ENCODE data around the gene NOP14. TPM values are rescaled to one million over a fixed set of nuclear protein-coding genes. Genes with fewer than 3 reads are reported as not detected.
"Not testable (repeated sequence)": the region's sequence is repeated elsewhere in the genome, so short reads cannot be mapped to it uniquely, and the experiment has no call there.

Gene NOP14
- total RNA-seq, 1 donor from 2014 or later = 56.3 TPM

DNA sequence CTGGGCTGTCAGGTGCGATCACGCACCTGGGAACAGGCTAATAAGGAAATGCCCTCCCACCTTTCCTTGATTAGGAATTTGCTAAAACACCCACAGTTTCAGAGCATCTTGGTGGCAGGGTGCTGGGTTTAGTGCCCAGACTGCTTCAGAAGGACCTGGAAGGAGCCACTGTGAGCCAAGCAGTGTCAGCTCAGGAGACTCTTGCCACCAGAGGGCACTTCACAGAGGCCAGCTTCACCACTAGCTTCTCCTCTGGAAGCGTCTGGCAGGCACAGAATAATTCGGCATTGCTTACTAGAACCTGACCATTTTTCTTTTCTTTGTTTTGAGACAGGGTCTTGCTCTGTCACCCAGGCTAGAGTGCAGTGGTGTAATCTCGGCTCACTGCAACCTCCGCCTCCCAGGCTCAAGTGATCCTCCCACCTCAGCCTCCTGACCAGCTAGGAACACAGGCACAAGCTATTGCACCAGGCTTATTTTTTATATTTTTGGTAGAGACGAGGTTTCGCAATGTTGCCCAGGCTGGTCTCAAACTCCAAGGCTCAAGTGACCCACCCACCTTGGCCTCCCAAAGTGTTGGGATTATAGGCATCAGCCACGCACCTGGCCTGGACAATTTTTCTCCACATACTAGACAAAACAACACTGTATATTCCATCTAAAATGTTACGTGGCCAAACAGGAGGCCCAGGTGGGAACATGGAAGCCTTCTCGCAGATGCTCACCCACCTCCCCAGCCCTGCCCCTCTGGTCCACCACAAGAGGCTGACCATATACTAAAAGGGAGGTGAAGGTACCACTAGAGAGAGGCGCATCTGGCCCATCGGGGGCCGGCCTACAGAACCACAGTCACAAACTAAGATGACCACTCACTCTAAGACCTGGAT is 14.1 kb downstream of the NOP14 start:
- Mint-ChIP-seq H3K4me1 (no peaks in the 10 kb centered on the region), H3K27ac (no peak overlapping the region), H3K4me3 (no peak overlapping the region), H3K36me3 (ENCODE audit: low read depth) (peaks cover 95% of the 10 kb centered on the region), H3K9me3 (no peaks in the 10 kb centered on the region), H3K27me3 (no peaks in the 10 kb centered on the region)
- ATAC-seq (ENCODE audit: low read depth) = peak; percentile 42
- CTCF ChIA-PET = interaction anchor here (0.9 to 2.0 kb wide), 7 partner anchors 12 to 186 kb away, joined by 3 to 6 read pairs (median 3); no protein-coding TSS in a partner anchor
- no peak for DNase-seq
- intact Hi-C loops (cut with micrococcal nuclease) = no loop called here
- TF ChIP-seq, protein P1, sequence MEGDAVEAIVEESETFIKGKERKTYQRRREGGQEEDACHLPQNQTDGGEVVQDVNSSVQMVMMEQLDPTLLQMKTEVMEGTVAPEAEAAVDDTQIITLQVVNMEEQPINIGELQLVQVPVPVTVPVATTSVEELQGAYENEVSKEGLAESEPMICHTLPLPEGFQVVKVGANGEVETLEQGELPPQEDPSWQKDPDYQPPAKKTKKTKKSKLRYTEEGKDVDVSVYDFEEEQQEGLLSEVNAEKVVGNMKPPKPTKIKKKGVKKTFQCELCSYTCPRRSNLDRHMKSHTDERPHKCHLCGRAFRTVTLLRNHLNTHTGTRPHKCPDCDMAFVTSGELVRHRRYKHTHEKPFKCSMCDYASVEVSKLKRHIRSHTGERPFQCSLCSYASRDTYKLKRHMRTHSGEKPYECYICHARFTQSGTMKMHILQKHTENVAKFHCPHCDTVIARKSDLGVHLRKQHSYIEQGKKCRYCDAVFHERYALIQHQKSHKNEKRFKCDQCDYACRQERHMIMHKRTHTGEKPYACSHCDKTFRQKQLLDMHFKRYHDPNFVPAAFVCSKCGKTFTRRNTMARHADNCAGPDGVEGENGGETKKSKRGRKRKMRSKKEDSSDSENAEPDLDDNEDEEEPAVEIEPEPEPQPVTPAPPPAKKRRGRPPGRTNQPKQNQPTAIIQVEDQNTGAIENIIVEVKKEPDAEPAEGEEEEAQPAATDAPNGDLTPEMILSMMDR (IDR thresholded peaks at IDR 0.05) = no peak
- POLR2A ChIA-PET = interaction anchor here (0.6 to 1.8 kb wide), 3 partner anchors 13 to 14 kb away, joined by 3 to 6 read pairs (median 4); partner anchors contain the start of gene GRK4

DNA sequence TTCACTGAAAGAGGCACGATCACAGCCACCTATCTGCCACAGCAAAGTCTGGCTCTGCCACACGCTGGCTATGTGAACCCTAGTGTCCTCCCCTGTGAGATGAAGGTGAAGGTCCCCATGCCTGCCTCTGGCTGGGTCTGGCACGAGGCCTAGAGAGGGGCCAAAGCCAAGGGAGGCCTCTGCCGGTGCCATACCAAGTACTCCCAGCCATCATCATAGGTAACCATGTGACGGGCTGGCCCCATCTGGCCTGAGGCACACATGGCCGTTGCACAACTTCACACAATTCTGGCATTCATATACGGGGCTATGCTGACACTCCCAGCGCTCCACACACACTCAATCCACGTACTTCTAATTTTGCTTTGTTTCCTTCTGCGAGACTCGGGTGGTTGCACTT is 15.3 kb downstream of the NOP14 start:
- intact Hi-C loops (cut with micrococcal nuclease) = no loop called here
- ChIA-PET POLR2A (no interaction called here), CTCF (interaction anchor here (1.2 to 2.0 kb wide), 3 partner anchors 11 to 90 kb away, joined by 4 to 6 read pairs (median 4); no protein-coding TSS in a partner anchor)
- Mint-ChIP-seq H3K9me3 (no peaks in the 10 kb centered on the region), H3K27ac (no peak overlapping the region), H3K4me1 (no peaks in the 10 kb centered on the region), H3K4me3 (no peak overlapping the region), H3K36me3 (ENCODE audit: low read depth) (peaks cover 94% of the 10 kb centered on the region), H3K27me3 (no peaks in the 10 kb centered on the region)
- no peak for ATAC-seq (ENCODE audit: low read depth)
- TF ChIP-seq, protein P1 (IDR thresholded peaks at IDR 0.05) = no peak
- no peak for DNase-seq

DNA sequence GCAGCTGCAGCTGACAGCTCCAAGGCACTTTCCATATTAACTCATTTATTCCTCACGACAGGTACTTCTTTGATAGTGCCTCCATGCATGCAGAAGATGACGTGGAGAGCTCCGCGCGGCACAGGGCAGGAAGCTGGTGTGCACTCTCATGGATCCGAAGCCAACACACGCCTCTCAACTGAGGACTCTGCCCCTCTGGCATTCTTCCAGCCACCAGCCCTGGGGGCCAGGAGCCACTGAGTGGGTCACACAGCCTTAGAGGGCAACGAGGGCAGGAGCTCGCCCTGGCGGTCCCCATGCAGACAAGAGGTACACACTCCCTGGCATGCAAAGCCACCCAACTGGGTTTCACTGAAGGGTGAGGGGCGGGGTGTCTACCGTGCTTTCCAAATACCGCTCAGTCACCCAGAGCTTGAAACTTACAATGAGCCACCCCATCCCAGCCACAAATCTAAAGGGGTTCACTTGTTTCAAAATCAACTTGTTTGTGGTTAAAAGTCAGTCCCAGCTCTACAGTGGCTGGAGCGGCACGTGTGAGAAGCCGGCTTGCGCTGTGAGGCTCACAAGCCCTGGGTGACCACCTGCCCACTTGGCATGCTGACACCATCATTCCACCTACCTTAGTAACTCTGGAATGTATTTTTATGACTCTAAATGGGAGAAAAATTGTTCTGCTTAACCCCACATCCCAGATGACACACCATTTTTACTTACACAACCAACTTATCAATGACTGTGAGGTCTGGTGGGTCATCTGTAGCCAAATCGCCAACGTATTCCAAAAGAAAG is 16.2 kb downstream of the NOP14 start:
- TF ChIP-seq, protein P1 (IDR thresholded peaks at IDR 0.05) = no peak
- intact Hi-C loops (cut with micrococcal nuclease) = no loop called here
- Mint-ChIP-seq H3K4me1 (no peaks in the 10 kb centered on the region), H3K9me3 (no peaks in the 10 kb centered on the region), H3K27ac (no peak overlapping the region), H3K36me3 (ENCODE audit: low read depth) (peaks cover 94% of the 10 kb centered on the region), H3K27me3 (no peaks in the 10 kb centered on the region), H3K4me3 (no peak overlapping the region)
- ChIA-PET CTCF (interaction anchor here (2.0 kb wide), 1 partner anchor 10 kb away, joined by 6 read pairs; no protein-coding TSS in a partner anchor), POLR2A (interaction anchor here (0.6 kb wide), 2 partner anchors 71 to 224 kb away, joined by 3 to 4 read pairs; no protein-coding TSS in a partner anchor)
- ATAC-seq (ENCODE audit: low read depth) (no peak), DNase-seq (no peak)

DNA sequence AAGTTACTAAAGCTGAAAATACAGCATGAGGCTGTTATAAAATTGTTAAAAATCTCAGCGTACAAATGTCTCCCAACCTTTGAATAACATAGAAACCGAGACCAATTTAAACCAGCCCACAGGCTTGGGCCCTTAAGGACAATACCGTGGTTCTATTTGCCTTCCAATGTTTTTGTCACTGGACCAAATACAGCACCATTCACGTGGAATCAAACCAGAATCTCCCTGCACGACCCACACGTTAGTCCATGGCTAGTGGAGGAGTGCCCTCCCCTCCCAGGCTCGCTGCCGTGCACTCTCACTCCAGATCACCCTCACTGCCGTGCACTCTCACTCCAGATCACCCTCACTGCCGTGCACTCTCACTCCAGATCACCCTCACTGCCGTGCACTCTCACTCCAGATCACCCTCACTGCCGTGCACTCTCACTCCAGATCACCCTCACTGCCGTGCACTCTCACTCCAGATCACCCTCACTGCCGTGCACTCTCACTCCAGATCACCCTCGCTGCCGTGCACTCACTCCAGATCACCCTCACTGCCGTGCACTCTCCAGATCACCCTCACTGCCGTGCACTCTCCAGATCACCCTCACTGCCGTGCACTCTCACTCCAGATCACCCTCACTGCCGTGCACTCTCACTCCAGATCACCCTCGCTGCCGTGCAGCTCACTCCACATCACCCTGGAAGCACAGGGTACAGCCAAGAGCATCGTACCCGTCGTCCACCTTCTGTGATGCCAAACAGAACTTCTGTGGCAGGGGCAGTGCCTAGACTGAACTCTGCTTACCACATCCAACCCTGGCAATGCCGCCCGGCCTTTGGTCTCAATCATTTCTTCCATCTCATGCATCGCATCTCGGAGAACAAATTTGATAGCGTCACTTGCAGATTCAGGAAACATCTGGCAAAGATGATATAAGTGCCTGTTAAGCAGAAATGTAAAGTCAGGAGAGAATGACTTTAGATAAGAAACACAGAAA is 17.3 kb downstream of the NOP14 start:
- H3K9me3 Mint-ChIP-seq; DNase-seq; CTCF ChIA-PET; intact Hi-C loops (cut with micrococcal nuclease); H3K4me1 Mint-ChIP-seq; ATAC-seq (ENCODE audit: low read depth); H3K4me3 Mint-ChIP-seq; H3K27me3 Mint-ChIP-seq; H3K27ac Mint-ChIP-seq: not testable (repeated sequence)
- peaks cover 95% of the 10 kb centered on the region for H3K36me3 Mint-ChIP-seq (ENCODE audit: low read depth)
- POLR2A ChIA-PET = interaction anchor here (0.6 to 2.4 kb wide), 2 partner anchors 11 to 72 kb away, joined by 4 to 5 read pairs; no protein-coding TSS in a partner anchor
